ENCODE results near the gene INVS. TPM values are rescaled to one million over a fixed set of nuclear protein-coding genes. Genes with fewer than 3 reads are reported as not detected.

The INVS gene
- total and polyA plus RNA-seq, 2 donors (not counting 1 experiment from before 2014, with no cell fraction given), result 13.9 to 37.0 TPM

GRCh38 chr9:100240512-100240911 is 141.5 kb downstream of the INVS start:
- POLR2A ChIA-PET, result no interaction called here
- Mint-ChIP-seq H3K4me1 (no peaks in the 10 kb centered on the region), H3K27me3 (no peaks in the 10 kb centered on the region), H3K4me3 (no peak overlapping the region), H3K27ac (no peak overlapping the region), H3K9me3 (ENCODE audit: insufficient read depth) (no peaks in the 10 kb centered on the region)
- CTCF ChIA-PET, result interaction anchor here (0.5 kb wide), 1 partner anchor 22 kb away, joined by 4 read pairs; no protein-coding TSS in a partner anchor
- Histone ChIP-seq H3K27ac (ENCODE audit: low read length in 2 of 2) (no peak overlapping the region), H3K79me2 (ENCODE audit: control insufficient read depth, insufficient read depth, low read length) (no peaks in the 10 kb centered on the region), H3K9me3 (ENCODE audit: control extremely low read depth in 1 of 3, control insufficient read depth in 2 of 3, insufficient read depth in 1 of 3, low read length in 2 of 3) (peaks cover 0 to 5% (median 0%) of the 10 kb centered on the region in 3 donors), H3K4me1 (ENCODE audit: control insufficient read depth in 2 of 2, insufficient read depth in 2 of 2, low read length in 2 of 2) (no peaks in the 10 kb centered on the region), H3K27me3 (replicated peaks in 1 of 4; ENCODE audit: control extremely low read depth in 1 of 4, control insufficient read depth in 3 of 4, insufficient read depth in 4 of 4, low read length in 3 of 4) (no peaks in the 10 kb centered on the region), H4K20me1 (ENCODE audit: control insufficient read depth, insufficient read depth, low read length, poor library complexity, severe bottlenecking) (no peaks in the 10 kb centered on the region), H3K36me3 (replicated peaks in 1 of 2; ENCODE audit: control extremely low read depth in 1 of 2, control insufficient read depth in 1 of 2, extremely low read depth in 1 of 2, insufficient read depth in 2 of 2, low read length in 1 of 2) (peaks cover 2 to 8% of the 10 kb centered on the region in 2 experiments), H3K9ac (ENCODE audit: low read length) (no peak overlapping the region), H2AFZ (ENCODE audit: insufficient read depth, low read depth, low read length, poor library complexity, severe bottlenecking) (no peak overlapping the region), H3K4me3 (ENCODE audit: control extremely low read depth in 1 of 5, extremely low read depth in 1 of 5, insufficient read depth in 1 of 5, low read depth in 2 of 5, low read length in 4 of 5) (no peak overlapping the region), H3K4me2 (replicated peaks; ENCODE audit: low read depth, low read length, poor library complexity, severe bottlenecking) (no peak overlapping the region)
- TF ChIP-seq CTCF (IDR thresholded peaks at IDR 0.05) (no peak), EZH2 (IDR thresholded peaks at IDR 0.05; ENCODE audit: borderline replicate concordance, insufficient read depth, low read depth, low read length, poor library complexity, severe bottlenecking) (no peak)
- ATAC-seq (ENCODE audit: low read depth), result no peak
- no CpG with 5 or more reads among the region's 2 CpGs for WGBS (ENCODE audit: insufficient coverage)
- DNase-seq, result no peak
- intact Hi-C loops (cut with micrococcal nuclease), result no loop called here

GRCh38 chr9:100267211-100267610 is 168.2 kb downstream of the INVS start:
- Mint-ChIP-seq H3K27me3 (no peaks in the 10 kb centered on the region), H3K27ac (no peak overlapping the region), H3K4me3 (no peak overlapping the region), H3K9me3 (ENCODE audit: insufficient read depth) (no peaks in the 10 kb centered on the region), H3K4me1 (no peaks in the 10 kb centered on the region)
- ChIA-PET POLR2A (no interaction called here), CTCF (no interaction called here)
- no peaks in the 10 kb centered on the region for H3K9me3 ChIP-seq (ENCODE audit: control extremely low read depth in 1 of 3, control insufficient read depth in 2 of 3, insufficient read depth in 1 of 3, low read length in 2 of 3)
- no peaks in the 10 kb centered on the region for H3K27me3 ChIP-seq (replicated peaks in 1 of 4; ENCODE audit: control extremely low read depth in 1 of 4, control insufficient read depth in 3 of 4, insufficient read depth in 4 of 4, low read length in 3 of 4)
- no peaks in the 10 kb centered on the region for H3K4me1 ChIP-seq (ENCODE audit: control insufficient read depth in 2 of 2, insufficient read depth in 2 of 2, low read length in 2 of 2)
- H3K79me2 ChIP-seq (ENCODE audit: control insufficient read depth, insufficient read depth, low read length), result no peaks in the 10 kb centered on the region
- H3K4me2 ChIP-seq (replicated peaks; ENCODE audit: low read depth, low read length, poor library complexity, severe bottlenecking), result no peak overlapping the region
- no peak overlapping the region for H3K4me3 ChIP-seq (ENCODE audit: control extremely low read depth in 1 of 5, extremely low read depth in 1 of 5, insufficient read depth in 1 of 5, low read depth in 2 of 5, low read length in 4 of 5)
- no peak overlapping the region for H2AFZ ChIP-seq (ENCODE audit: insufficient read depth, low read depth, low read length, poor library complexity, severe bottlenecking)
- intact Hi-C loops (cut with micrococcal nuclease), result no loop called here
- no peak for TF ChIP-seq CTCF (IDR thresholded peaks at IDR 0.05)
- TF ChIP-seq EZH2 (IDR thresholded peaks at IDR 0.05; ENCODE audit: borderline replicate concordance, insufficient read depth, low read depth, low read length, poor library complexity, severe bottlenecking), result no peak
- DNase-seq, result no peak
- peaks cover 5% of the 10 kb centered on the region in 2 experiments for H3K36me3 ChIP-seq (replicated peaks in 1 of 2; ENCODE audit: control extremely low read depth in 1 of 2, control insufficient read depth in 1 of 2, extremely low read depth in 1 of 2, insufficient read depth in 2 of 2, low read length in 1 of 2)
- no peak overlapping the region for H3K27ac ChIP-seq (ENCODE audit: low read length in 2 of 2)
- H4K20me1 ChIP-seq (ENCODE audit: control insufficient read depth, insufficient read depth, low read length, poor library complexity, severe bottlenecking), result no peaks in the 10 kb centered on the region
- ATAC-seq (ENCODE audit: low read depth), result no peak
- H3K9ac ChIP-seq (ENCODE audit: low read length), result no peak overlapping the region
- WGBS (ENCODE audit: insufficient coverage), result 100% methylated on average over 1 of the region's 3 CpGs
